RPMI8226 (cell line): ENCODE results near the gene DLEC1.
"Not testable (repeated sequence)": the region's sequence is repeated elsewhere in the genome, so short reads cannot be mapped to it uniquely, and the experiment has no call there.

Experiments
- DNase-seq: peaks from one replicate; pipeline ENCODE4 v3.0.0-alpha.2; 2015

DLEC1 gene

GRCh38 chr3:38020342-38020726 lies 18.7 kb upstream of the DLEC1 start:
- no peak for DNase-seq

DNA sequence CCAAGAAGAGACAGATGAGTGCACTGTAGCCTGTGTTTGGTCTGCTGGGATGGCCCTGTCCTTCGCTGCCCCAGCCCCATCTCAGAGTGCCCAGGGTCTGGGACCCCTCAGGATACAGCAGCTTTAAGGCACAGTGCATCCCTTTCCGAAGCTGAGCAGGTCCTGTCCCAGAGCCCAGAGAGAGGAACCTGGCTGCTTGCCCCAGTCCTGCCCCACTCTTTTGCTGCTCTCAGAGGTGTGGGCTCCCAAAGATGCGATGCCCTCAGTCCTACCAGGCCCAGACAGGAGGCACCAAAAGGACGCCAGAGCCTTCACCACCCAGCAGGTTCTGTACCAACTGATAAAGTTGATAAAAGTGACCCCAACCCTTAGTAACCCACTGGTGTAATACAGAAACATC lies 17.8 kb upstream of the DLEC1 start:
- DNase-seq: no peak

DNA sequence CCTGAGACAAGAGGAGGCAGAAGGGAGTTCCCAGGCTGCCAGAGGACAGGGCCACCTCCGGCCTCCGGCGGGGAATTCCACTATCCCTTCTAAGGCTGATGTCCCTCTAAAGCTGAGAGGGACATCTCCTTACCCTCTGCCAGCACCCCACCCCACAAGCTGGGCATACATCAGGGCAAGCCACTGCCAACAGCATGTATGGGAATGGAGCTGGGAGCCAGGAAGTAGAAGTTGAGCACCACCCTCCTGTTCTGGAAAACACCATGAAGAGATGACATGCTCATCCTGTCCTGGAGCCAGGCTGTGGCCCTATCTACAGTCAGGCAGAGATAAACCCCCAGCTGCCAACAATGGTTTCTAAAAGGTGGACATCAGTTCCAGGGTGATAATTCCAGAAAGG lies 16.7 kb upstream of the DLEC1 start:
- DNase-seq: no peak

- DNase-seq: no peak
These were observed 15.9 kb upstream of the DLEC1 start for GRCh38 chr3:38022896-38023709.

- DNase-seq: no peak
These were observed 12.2 kb upstream of the DLEC1 start for GRCh38 chr3:38026856-38027255.

DNA sequence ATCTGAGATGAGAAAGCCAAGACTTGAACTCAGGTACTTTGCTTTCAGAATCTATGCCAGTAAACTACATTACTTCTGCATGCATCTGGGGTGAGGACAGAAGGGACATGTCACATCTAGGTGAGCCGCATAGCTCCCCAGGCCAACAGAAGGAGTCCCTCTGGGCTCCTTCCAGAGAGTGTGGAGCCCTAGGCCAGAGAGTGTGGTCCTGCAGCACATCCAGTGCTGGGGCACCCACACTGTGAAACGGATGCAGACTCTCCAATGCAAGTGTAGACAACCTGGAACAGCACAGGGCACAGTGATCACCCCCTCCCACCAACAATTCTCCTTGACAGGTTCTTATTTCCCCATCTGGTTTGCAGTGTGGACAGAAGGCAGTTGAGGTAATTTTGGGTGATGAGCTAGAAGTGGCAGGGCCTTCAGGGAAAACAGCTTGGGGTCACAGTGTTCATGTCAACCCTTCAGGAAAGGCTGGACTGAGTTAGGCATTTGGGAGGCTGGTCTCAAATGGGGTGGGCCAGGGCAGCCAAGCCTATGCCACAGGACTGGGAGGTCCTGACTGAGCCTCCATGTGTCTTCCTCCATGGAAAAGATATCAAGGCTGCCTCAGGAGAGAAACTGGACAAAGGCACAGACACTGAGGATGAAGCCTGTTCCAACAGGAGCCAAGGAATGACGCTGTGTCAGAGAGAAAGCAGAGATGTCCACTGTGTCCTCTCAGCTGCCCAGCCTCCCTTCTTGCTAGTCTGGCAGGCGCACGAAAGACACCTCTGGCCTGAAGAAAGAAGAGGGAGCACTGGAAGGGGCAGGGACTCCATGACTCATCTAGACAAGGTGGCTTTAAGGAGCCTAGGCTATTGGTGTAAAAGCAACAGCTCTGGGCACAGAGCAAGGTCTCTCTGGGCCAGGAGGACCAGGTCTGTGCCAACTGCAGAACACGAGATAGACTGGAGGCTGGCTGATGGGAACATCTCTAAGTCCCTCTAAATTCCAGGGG lies 11.2 kb upstream of the DLEC1 start:
- no peak for DNase-seq

DNA sequence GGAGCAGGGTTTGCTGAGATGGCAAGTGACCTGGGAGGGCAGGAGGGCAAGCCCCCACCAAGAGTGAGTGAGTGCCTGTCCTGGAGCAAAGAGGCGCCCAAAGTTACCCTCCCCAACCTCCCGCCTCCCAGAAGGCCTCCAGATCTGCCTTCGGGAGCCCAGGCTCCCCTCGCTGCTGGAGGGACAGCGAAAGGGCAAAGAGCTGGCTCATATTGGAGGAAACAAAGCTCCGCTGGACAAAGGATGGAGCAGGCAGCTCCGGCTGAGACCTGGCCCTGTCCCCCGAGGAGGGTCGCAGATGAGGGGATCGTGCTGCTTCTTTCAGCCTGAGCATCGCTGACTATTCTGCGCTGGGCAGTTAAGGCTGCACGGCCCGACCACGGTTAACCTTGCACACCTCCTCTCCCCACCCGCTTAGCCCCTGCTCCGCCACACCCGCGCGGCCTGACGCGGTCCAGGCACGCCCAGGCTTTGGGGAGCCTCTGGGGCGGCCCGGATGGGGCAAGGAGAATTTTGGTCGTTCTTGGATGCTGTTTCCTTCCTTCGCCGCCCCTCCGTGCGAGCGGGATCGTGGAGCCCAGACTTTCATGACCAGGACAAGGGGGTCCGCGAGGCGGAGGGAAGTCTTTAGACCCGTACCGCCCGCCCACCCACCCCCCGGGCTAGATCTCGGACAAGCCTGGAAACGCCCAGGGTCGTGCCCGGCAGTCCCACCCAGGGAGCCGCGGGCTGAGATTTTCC lies 10.2 kb upstream of the DLEC1 start:
- DNase-seq: no peak

DNA sequence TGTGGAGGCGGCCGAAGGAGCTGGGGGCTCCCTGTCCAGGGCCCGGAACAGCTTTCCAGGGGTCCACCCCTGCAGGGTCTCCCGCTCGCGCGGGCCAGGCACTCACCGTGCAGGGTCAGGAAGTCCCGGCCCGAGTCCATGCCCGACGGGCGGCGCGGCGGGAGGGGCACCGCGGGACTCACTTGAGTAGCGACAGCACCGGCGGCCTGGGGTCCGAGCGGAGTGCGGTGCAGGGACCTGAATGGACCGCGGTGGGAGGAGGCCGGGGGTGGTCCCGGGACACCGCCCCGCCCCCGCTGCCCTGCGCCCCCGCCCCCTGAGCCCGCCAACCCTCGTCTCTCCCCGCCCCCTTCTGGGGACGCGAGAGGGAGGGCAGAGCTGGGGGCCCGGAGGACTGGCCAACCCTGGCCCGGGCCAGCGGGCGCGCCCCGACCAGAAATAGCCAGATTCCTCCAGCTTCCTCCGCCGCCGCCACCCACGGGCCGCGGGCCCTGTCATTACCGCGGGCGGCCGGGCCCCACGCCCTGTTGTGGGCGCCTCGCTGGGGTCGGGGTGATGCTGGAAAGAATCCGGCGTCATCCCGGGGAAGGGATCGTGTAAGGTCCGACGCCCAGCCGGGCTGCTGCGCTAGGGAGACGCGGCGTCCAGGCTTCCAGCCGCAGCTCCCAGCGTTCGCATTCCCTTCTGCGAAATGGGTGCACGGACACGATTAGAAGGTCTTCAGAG lies 9.4 kb upstream of the DLEC1 start, which contains the start of gene PLCD1:
TSS of gene PLCD1 (minus strand) at position 243 of the 726 bp plus-strand sequence. CDS start at position 140, 103 bp downstream.
- DNase-seq: no peak

DNA sequence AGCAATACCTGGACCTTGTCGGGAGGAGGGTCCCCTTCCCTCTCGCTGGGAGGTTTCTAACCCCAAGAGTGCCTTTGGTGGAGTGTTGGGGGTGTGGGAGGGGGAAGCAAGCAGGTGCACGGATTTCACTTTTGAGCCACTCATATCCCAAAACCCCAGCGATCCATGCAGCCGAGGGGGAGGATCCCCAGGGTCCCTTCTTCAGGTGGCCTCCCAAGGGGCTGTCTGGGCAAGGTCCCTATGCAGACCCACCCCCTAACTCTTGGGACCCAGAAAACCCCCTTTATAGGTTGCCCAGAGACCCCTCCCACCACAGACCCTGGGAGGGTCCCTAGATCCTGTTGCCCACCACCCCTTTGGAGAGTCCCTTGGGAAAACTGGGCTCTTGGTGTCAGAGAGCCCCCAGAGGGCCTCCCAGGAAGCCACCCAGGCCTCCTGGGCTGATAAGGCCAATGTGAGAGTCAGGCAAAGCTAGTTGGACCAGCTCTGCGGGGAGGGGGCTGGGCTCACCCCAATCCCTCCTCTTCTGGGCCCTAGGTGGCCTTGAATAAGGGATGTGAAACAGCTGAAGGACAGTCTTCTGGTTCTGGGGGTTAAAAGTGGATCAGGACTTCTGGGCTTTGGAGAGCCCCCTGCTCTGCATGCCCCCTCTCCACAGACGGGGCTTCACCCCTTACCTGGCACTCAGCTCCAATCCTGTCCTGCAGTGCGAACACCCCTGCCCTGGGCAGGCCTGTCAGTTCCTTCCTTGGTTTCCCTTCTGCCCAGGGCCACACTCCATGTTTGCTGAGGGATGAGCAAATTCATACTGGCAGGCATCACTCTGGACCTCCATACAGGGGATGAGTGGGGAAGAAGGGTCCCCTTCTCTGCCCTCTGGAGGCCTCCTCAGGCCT lies 8.6 kb upstream of the DLEC1 start:
- DNase-seq: no peak

DNA sequence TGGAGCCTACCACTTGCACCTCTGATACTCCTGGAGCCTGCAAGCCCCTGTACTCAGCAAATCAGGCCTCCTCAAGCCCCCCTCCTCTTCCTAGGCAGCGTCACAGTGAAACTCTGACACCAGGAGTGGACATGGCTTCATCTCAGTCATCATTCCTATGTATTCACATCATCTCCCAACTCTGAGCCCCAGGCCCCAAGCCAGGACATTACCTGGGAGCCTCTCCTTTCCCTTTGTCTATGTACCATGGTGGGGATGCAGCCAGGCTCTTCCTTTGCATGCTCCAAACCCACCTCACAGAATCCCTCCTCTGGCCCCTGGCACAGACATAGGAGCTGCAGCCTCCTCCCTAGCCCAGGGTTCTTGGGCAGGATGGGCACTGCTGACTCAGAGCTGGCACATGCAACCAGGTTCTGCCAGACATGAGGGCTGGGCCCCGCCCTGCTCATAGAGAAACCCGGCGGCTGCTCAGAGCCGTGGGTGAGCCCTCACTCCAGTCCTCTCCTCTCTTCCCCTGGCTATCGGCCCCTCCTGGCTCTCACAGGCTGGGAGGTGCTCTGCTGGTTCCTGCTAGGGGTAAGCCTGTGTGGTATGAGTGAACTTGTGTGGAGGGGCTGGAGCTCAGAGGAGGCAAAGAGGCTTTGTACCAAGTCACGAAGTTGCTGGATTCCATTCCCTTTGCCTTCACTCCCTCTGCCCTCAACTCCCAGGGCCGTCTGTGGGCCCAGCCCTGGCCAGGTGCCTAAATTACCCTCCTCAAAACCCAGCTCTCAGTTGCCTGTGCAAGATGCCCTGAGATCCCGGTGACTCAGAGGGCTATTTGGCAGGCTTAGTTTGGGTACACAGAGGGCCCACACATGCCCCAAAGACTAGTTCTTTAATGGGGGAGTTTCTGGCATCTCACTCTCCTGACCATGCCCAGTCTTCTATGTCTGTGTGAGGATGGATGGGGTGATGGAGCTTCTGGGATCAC lies 7.7 kb upstream of the DLEC1 start:
- DNase-seq: peak; percentile 80

- DNase-seq: no peak
These were observed 6.6 kb upstream of the DLEC1 start for GRCh38 chr3:38032328-38032865.

DNA sequence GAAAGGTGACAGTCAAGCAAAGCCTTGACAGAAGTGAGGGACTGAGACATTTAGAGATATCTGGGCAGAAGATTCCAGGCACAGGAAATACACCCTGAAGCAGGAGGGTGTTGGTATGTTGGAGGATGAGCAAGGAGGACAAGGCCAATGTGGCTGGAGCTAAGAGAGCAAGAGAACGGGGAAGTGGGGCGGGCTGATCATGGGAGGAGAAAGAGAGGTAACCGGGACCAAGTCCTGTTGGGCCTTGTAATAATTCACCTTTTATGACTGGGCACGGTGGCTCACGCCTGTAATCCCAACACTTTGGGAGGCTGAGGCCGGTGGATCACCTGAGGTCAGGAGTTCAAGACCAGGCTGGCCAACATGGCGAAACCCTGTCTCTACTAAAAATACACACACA lies 5.4 kb upstream of the DLEC1 start:
- DNase-seq: not testable (repeated sequence)

GRCh38 chr3:38034335-38034734 lies 4.7 kb upstream of the DLEC1 start:
- DNase-seq: not testable (repeated sequence)

DNA sequence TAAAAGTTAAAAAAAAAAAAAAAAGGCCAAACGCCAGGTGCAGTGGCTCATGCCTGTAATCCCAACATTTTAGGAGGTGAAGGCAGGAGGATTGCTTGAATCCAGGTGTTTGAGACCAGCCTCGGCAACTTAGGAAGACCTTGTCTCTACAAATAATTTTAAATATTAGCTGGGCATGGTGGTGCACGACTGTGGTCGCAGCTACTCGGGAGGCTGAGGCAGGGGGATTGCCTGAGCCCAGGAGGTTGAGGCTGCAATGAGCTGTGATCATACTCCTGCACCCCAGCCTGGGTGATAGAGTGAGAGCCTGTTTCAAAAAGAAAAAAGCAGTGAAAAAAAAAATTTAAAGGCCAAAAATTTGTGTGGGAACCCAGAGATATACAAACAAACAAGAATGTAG lies 2.7 kb upstream of the DLEC1 start:
- DNase-seq: no peak

DNA sequence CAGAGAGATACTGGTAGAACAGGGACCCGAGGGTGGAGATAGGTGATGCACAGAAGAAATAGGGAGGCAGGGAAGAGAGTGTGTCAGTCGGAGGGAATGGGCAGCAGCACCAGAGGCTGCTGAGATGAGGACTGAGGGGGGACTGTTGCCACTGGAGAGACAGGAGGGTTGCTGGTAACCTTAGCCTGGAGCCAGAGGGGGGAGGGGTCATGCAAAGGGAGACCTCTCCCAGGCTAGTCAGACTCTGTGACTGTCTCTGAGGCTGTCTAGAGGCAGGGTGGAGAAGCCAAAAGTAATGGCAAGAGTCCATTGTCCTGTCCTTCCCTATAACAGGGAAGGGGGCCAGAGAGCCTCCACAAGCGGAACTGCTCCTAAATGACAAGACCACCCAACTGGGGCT lies 2.1 kb upstream of the DLEC1 start:
- DNase-seq: no peak

GRCh38 chr3:38038447-38038911 lies 529 bp upstream of the DLEC1 start:
- no peak for DNase-seq

- peak; percentile 86 for DNase-seq
These were observed 872 bp downstream of the DLEC1 start for GRCh38 chr3:38039899-38040261.

DNA sequence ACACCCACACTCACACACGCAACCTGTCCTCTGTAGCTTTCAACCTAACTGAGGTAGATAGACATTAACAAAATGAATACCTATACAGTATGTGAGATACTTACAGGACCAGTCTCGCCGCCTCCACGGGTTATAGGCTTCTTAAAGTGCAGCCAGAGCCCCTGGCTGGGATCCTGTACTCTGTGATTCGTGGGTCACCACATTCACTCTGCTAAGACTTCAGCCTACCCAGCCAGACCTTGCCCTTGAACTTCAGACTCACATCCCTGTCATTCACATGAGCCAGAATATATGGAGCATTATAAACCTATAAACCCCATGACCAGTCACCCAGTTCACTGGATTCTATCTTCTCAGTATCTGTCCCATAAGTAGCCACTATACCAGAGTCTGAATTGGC lies 1.4 kb downstream of the DLEC1 start:
- DNase-seq: no peak

- DNase-seq: no peak
These were observed 4.5 kb downstream of the DLEC1 start for GRCh38 chr3:38043486-38043885.

GRCh38 chr3:38046027-38046426 lies 7.0 kb downstream of the DLEC1 start:
- no peak for DNase-seq
